MCF 10A (cell line): ENCODE results near the gene FLAD1. TPM values are rescaled to one million over a fixed set of nuclear protein-coding genes. Genes with fewer than 3 reads are reported as not detected.

Experiments used
- BruUV-seq: library from RNA; stranded (reverse); fragments of 400-500 nt; replicated peaks from 2 replicates; lab custom pipeline; 2021; lab: Mats Ljungman, UMichigan
- CTCF ChIA-PET: fragments of 300-600 bp; sonication (Branson Sonifier 250); formaldehyde crosslinking; extraction: SDS; loops from one replicate; lab custom pipeline; 2021; ENCODE audit warnings: antibody characterized with exemption, inconsistent platforms; lab: Yijun Ruan, JAX
- POLR2A ChIA-PET: fragments of 300-600, 350-650 bp; sonication (Branson Sonifier 250); formaldehyde crosslinking; extraction: SDS; loops from one replicate; lab custom pipeline; 2020; ENCODE audit warnings: antibody characterized with exemption, inconsistent platforms; lab: Yijun Ruan, JAX
- DNase-seq: peaks from one replicate; pipeline ENCODE4 v3.0.0-alpha.2; 2018; ENCODE audit not compliant: unreplicated experiment
- H3K27ac Mint-ChIP-seq: one replicate; pipeline ENCODE4 v1.8.0; 2022; ENCODE audit warnings: mild to moderate bottlenecking, low read depth, mixed read lengths; ENCODE audit not compliant: unreplicated experiment
- H3K27me3 Mint-ChIP-seq: one replicate; pipeline ENCODE4 v1.8.0; 2022; ENCODE audit warnings: mixed read lengths; ENCODE audit not compliant: insufficient read depth, unreplicated experiment
- H3K36me3 Mint-ChIP-seq: one replicate; pipeline ENCODE4 v1.8.0; 2022; ENCODE audit warnings: mild to moderate bottlenecking, moderate library complexity, mixed read lengths; ENCODE audit not compliant: insufficient read depth, unreplicated experiment
- H3K4me1 Mint-ChIP-seq: one replicate; pipeline ENCODE4 v1.8.0; 2022; ENCODE audit warnings: mixed read lengths; ENCODE audit not compliant: insufficient read depth, unreplicated experiment
- H3K4me3 Mint-ChIP-seq: one replicate; pipeline ENCODE4 v1.8.0; 2022; ENCODE audit warnings: mild to moderate bottlenecking, moderate library complexity, mixed read lengths; ENCODE audit not compliant: unreplicated experiment
- H3K9me3 Mint-ChIP-seq: one replicate; pipeline ENCODE4 v1.8.0; 2022; ENCODE audit warnings: mixed read lengths; ENCODE audit not compliant: unreplicated experiment
- intact Hi-C: fragments of 100-400 bp; cut with micrococcal nuclease; formaldehyde crosslinking; loops from 2 replicates; pipeline ENCODE4 v1.14.1; 2022
- total RNA-seq: library from RNA; stranded (reverse); gene quantifications from 2 replicates; pipeline ENCODE4 v1.2.3, GENCODE V29; 2022
- TF ChIP-seq, protein P1 (sequence below): fragments of 200-600 bp; IDR thresholded peaks from one replicate; pipeline ENCODE4 v1.8.0; 2022; ENCODE audit warnings: antibody characterized with exemption, mild to moderate bottlenecking; ENCODE audit not compliant: unreplicated experiment

The FLAD1 gene
- total RNA-seq, 1 experiment from 2014 or later: 91.1 TPM

GRCh38 chr1:155037043-155037442, 53.9 kb downstream of the FLAD1 start:
- Mint-ChIP-seq H3K4me3 (no peak overlapping the region), H3K27ac (peak overlapping the region; percentile 79), H3K27me3 (no peaks in the 10 kb centered on the region), H3K9me3 (no peaks in the 10 kb centered on the region), H3K36me3 (no peaks in the 10 kb centered on the region), H3K4me1 (peaks cover 33% of the 10 kb centered on the region)
- CTCF ChIA-PET: interaction anchor here (0.5 to 23.3 kb wide), 7 partner anchors 9 to 54 kb away, joined by 3 to 390 read pairs (median 4); partner anchors contain the start of genes ADAM15 and EFNA4
- TF ChIP-seq, protein P1, sequence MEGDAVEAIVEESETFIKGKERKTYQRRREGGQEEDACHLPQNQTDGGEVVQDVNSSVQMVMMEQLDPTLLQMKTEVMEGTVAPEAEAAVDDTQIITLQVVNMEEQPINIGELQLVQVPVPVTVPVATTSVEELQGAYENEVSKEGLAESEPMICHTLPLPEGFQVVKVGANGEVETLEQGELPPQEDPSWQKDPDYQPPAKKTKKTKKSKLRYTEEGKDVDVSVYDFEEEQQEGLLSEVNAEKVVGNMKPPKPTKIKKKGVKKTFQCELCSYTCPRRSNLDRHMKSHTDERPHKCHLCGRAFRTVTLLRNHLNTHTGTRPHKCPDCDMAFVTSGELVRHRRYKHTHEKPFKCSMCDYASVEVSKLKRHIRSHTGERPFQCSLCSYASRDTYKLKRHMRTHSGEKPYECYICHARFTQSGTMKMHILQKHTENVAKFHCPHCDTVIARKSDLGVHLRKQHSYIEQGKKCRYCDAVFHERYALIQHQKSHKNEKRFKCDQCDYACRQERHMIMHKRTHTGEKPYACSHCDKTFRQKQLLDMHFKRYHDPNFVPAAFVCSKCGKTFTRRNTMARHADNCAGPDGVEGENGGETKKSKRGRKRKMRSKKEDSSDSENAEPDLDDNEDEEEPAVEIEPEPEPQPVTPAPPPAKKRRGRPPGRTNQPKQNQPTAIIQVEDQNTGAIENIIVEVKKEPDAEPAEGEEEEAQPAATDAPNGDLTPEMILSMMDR: no peak
- intact Hi-C loops: no loop called here
- POLR2A ChIA-PET: interaction anchor here (0.6 to 9.7 kb wide), 16 partner anchors 10 to 1341 kb away, joined by 3 to 275 read pairs (median 13); partner anchors contain the start of genes CKS1B, FLAD1, LENEP and PBXIP1
- no peak for DNase-seq
- BruUV-seq: no TSS peak

- TF ChIP-seq, protein P1: no peak
- no TSS peak for BruUV-seq
- Mint-ChIP-seq H3K9me3 (no peaks in the 10 kb centered on the region), H3K36me3 (no peaks in the 10 kb centered on the region), H3K4me3 (peak overlapping the region; percentile 15), H3K4me1 (peaks cover 33% of the 10 kb centered on the region), H3K27me3 (no peaks in the 10 kb centered on the region), H3K27ac (peak overlapping the region; percentile 79)
- intact Hi-C loops: loop anchor here (2.0 kb wide), 1 partner anchor 21 kb away; no protein-coding TSS in a partner anchor
- DNase-seq: no peak
- POLR2A ChIA-PET: interaction anchor here (0.6 to 9.7 kb wide), 30 partner anchors 9 to 818 kb away, joined by 3 to 275 read pairs (median 8); partner anchors contain the start of genes ADAM15, CKS1B, EFNA3 and EFNA4
- CTCF ChIA-PET: interaction anchor here (0.6 to 23.3 kb wide), 18 partner anchors 8 to 1520 kb away, joined by 3 to 390 read pairs (median 6); partner anchors contain the start of genes ADAM15, EFNA4 and FLAD1
Observed at GRCh38 chr1:155037851-155038441, 54.8 kb downstream of the FLAD1 start.

GRCh38 chr1:155038602-155039307, 55.6 kb downstream of the FLAD1 start:
- H3K9me3 Mint-ChIP-seq: no peaks in the 10 kb centered on the region
- DNase-seq: peak; percentile 97
- POLR2A ChIA-PET: interaction anchor here (0.6 to 9.7 kb wide), 39 partner anchors 8 to 818 kb away, joined by 3 to 275 read pairs (median 7); partner anchors contain the start of genes ADAM15, CKS1B, EFNA3 and EFNA4

More at GRCh38 chr1:155038602-155039307, 55.6 kb downstream of the FLAD1 start:
- Mint-ChIP-seq H3K27ac (peak overlapping the region; percentile 79), H3K4me3 (peak overlapping the region; percentile 15), H3K27me3 (no peaks in the 10 kb centered on the region), H3K36me3 (no peaks in the 10 kb centered on the region), H3K4me1 (peaks cover 37% of the 10 kb centered on the region)
- intact Hi-C loops: loop anchor here (2.0 kb wide), 1 partner anchor 22 kb away; no protein-coding TSS in a partner anchor
- no TSS peak for BruUV-seq
- TF ChIP-seq, protein P1: no peak
- CTCF ChIA-PET: interaction anchor here (0.6 to 23.3 kb wide), 27 partner anchors 8 to 1521 kb away, joined by 3 to 390 read pairs (median 4); partner anchors contain the start of genes ADAM15, EFNA4, FLAD1 and SHC1
